Liver (tissue), 9 donors: ENCODE data around the gene CSMD2. TPM values are rescaled to one million over a fixed set of nuclear protein-coding genes. Genes with fewer than 3 reads are reported as not detected.

ENCODE experiments used
- DNase-seq: peaks from one replicate; pipeline ENCODE4 v3.0.0-alpha.2; 2017; ENCODE audit warnings: low spot score
- H3K27ac ChIP-seq, 2 donors: one replicate each; pipeline ENCODE4 v1.7.0; 2013; ENCODE audit warnings: inconsistent platforms in 2 of 2, low read length in 2 of 2, control low read depth in 1 of 2, low read depth in 1 of 2, mild to moderate bottlenecking in 1 of 2
- H3K27me3 ChIP-seq, 4 donors: one replicate each; pipeline versions ENCODE4 v1.6.1 to v1.7.0; 2013; ENCODE audit warnings: low read length in 3 of 4, inconsistent platforms in 1 of 4, mild to moderate bottlenecking in 1 of 4, moderate library complexity in 1 of 4; ENCODE audit not compliant: control insufficient read depth in 4 of 4, insufficient read depth in 4 of 4
- H3K36me3 ChIP-seq, 4 donors: one replicate each; pipeline versions ENCODE4 v1.6.1 to v1.7.0; 2013; ENCODE audit warnings: low read length in 3 of 4, mild to moderate bottlenecking in 3 of 4, low read depth in 1 of 4, moderate library complexity in 1 of 4; ENCODE audit not compliant: control insufficient read depth in 4 of 4, insufficient read depth in 3 of 4
- H3K4me1 ChIP-seq, 4 donors: one replicate each; pipeline versions ENCODE4 v1.6.1 to v1.7.0; 2013; ENCODE audit warnings: low read length in 3 of 4, mild to moderate bottlenecking in 3 of 4, moderate library complexity in 1 of 4; ENCODE audit not compliant: control insufficient read depth in 4 of 4, insufficient read depth in 4 of 4
- H3K4me3 ChIP-seq, 3 donors: one replicate each; pipeline versions ENCODE4 v1.6.1 to v1.7.0; 2013; ENCODE audit warnings: low read length in 3 of 3, control low read depth in 1 of 3, low read depth in 1 of 3, mild to moderate bottlenecking in 1 of 3
- H3K9ac ChIP-seq, 2 donors: one replicate each; pipeline ENCODE4 v1.7.0; 2013; ENCODE audit warnings: low read length in 2 of 2, mild to moderate bottlenecking in 2 of 2, moderate library complexity in 2 of 2, control low read depth in 1 of 2, low read depth in 1 of 2
- H3K9me3 ChIP-seq, 4 donors: one replicate each; pipeline versions ENCODE4 v1.6.1 to v1.7.0; 2013; ENCODE audit warnings: low read length in 3 of 4; ENCODE audit not compliant: control insufficient read depth in 4 of 4
- EGR1 ChIP-seq, 2 donors: IDR thresholded peaks; 2 replicates each; pipeline ENCODE4 v1.6.1; 2016 to 2018; ENCODE audit warnings: antibody characterized with exemption in 2 of 2, low read depth in 2 of 2
- FOXA1 ChIP-seq: IDR thresholded peaks from 2 replicates; pipeline ENCODE4 v1.6.1; 2016; ENCODE audit warnings: antibody characterized with exemption
- FOXA2 ChIP-seq: IDR thresholded peaks from 2 replicates; pipeline ENCODE4 v1.6.1; 2016; ENCODE audit warnings: antibody characterized with exemption
- HNF4A ChIP-seq, 2 donors: conservative IDR thresholded peaks; 2 replicates each; pipeline ENCODE4 v1.6.1; 2016; ENCODE audit warnings: antibody characterized with exemption in 2 of 2, mild to moderate bottlenecking in 2 of 2
- NR2F2 ChIP-seq: IDR thresholded peaks from 2 replicates; pipeline ENCODE4 v1.6.1; 2016; ENCODE audit warnings: antibody characterized with exemption
- RAD21 ChIP-seq, 2 donors: IDR thresholded peaks; 2 replicates each; pipeline ENCODE4 v1.6.1; 2016; ENCODE audit warnings: antibody characterized with exemption in 2 of 2, mild to moderate bottlenecking in 2 of 2
- SP1 ChIP-seq: IDR thresholded peaks from 2 replicates; pipeline ENCODE4 v1.6.1; 2018; ENCODE audit warnings: antibody characterized with exemption, mild to moderate bottlenecking
- TAF1 ChIP-seq: conservative IDR thresholded peaks from 2 replicates; pipeline ENCODE4 v1.6.1; 2016; ENCODE audit warnings: antibody characterized with exemption, mild to moderate bottlenecking
- WGBS: extraction: QIAGEN DNeasy Blood & Tissue Kit; methylation state at CpG from one replicate; pipeline ENCODE4 v1.1.7; 2013; 5-methylcytosine and 5-hydroxymethylcytosine counted together
- polyA plus RNA-seq, 2 donors: library from polyadenylated mRNA; stranded (reverse) in 1 of 2; unstranded in 1 of 2; fragments of 200-250 nt in 1 of 2; fragments of >200 nt in 1 of 2; fragmentation: Nextera tagmentation in 1 of 2; extraction: Ambion mirVana in 1 of 2; gene quantifications; one replicate each; pipeline versions ENCODE4 v1.2.1 to v1.2.3, GENCODE V29; 2013 to 2015
- total RNA-seq, 2 donors: library from RNA; depleted of rRNA; stranded (reverse); fragments of >200 nt; gene quantifications; one replicate each; pipeline ENCODE4 v1.2.3, GENCODE V29; 2014
- TF ChIP-seq, protein P1 (sequence below): IDR thresholded peaks from 2 replicates; pipeline ENCODE4 v1.6.1; 2016; ENCODE audit warnings: antibody characterized with exemption
- TF ChIP-seq, protein P2 (sequence below): IDR thresholded peaks from 2 replicates; pipeline ENCODE4 v1.6.1; 2016; ENCODE audit warnings: antibody characterized with exemption, mild to moderate bottlenecking
- TF ChIP-seq, protein P3 (sequence below): fragments of 150-350 bp; IDR thresholded peaks from 2 replicates; pipeline ENCODE4 v1.5.1; 2017; ENCODE audit warnings: improper control_type of control experiment, low read depth, low read length; ENCODE audit not compliant: missing input control
- donor health status: healthy.
- donor health status: healthy.
- donor health status: healthy.
- donor health status: healthy.
- donor health status: healthy.

Gene CSMD2
- total and polyA plus RNA-seq, 4 donors: 0.08 to 0.09 TPM; not detected in 2

DNA sequence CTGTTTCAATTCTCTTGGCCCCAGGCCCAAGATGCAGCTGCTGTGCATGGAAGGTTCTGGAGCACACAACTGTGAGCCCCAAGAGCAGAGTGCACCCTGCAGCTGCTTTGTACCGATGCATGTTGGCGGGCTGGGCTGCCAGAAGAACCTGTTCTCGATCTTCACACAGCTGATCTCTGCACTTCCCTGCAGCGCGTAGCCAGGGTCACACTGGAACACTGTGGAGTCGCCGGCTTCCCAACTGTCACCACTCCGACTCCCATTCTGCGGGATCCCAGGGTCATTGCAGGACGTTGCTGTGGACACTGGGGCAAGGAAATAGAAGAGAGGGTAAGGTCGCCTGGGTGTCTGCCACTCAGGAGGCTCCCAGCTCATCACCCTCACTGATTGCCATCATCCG lies 507.2 kb downstream of the CSMD2 start (continued):
- TF ChIP-seq, protein P1, sequence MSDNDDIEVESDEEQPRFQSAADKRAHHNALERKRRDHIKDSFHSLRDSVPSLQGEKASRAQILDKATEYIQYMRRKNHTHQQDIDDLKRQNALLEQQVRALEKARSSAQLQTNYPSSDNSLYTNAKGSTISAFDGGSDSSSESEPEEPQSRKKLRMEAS: no peak
- TF ChIP-seq TAF1: no peak
- no peak for TF ChIP-seq EGR1 (IDR thresholded peaks at IDR 0.05; ENCODE audit: low read depth in 2 of 2)
- TF ChIP-seq NR2F2: no peak

DNA sequence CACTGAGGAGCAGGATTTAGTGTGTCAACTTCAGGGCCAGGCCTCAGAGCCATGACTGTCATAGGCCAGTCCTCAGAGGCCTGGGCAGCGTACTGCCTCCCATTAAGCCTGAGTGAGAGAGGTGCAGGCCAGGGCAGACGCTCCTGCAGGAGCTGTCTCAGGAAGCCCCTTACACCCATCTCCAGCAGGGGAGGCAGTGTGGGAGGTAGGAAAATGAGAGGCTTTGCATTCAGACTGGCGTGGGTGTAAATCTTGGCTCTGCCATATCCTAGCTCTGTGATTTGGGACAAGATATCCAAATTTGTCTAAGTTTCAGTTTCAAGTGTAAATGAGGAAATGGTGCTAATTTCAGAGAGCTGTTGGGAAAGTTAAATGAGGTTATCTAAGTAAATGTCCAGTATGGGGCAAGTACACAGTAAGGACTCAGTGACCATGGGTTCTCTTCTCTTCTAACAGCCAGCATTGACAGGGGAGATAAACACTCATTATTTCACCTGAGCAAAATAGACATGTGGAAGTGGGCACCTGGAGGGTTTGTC lies 508.5 kb downstream of the CSMD2 start:
- DNase-seq: no peak
- Histone ChIP-seq H3K27me3 (no peaks in the 10 kb centered on the region), H3K27ac (no peak overlapping the region), H3K4me1 (no peaks in the 10 kb centered on the region), H3K36me3 (no peaks in the 10 kb centered on the region), H3K9me3 (no peaks in the 10 kb centered on the region), H3K4me3 (no peak overlapping the region), H3K9ac (no peak overlapping the region)
- no peak for TF ChIP-seq SP1
- WGBS: 91% methylated on average over 3 of the region's 3 CpGs

DNA sequence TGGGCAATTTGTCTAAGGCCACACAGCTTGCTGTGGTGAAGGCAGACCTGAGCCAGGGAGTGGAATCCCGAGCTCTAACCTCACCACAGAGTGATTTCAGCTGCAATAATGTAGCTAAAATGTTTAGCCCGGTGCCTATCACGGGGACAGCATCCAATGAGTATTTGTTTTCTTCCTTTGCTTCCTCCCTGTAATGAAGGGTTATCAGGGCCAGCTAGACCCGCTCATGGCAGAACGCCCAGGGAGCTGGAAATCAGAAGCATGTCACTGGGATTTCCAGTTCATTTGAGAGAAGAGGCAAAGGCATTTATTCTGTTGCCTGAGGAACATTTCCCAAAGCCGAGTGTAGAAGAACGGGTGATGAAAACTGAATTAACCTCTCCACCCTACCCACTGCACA lies 509.5 kb downstream of the CSMD2 start:
- Histone ChIP-seq H3K4me1 (no peaks in the 10 kb centered on the region), H3K36me3 (no peaks in the 10 kb centered on the region), H3K4me3 (no peak overlapping the region), H3K9ac (no peak overlapping the region), H3K27me3 (no peaks in the 10 kb centered on the region), H3K27ac (no peak overlapping the region), H3K9me3 (no peaks in the 10 kb centered on the region)
- WGBS: 66% methylated on average over 7 of the region's 7 CpGs
- no peak for DNase-seq
- TF ChIP-seq TAF1: no peak
- TF ChIP-seq, protein P2, sequence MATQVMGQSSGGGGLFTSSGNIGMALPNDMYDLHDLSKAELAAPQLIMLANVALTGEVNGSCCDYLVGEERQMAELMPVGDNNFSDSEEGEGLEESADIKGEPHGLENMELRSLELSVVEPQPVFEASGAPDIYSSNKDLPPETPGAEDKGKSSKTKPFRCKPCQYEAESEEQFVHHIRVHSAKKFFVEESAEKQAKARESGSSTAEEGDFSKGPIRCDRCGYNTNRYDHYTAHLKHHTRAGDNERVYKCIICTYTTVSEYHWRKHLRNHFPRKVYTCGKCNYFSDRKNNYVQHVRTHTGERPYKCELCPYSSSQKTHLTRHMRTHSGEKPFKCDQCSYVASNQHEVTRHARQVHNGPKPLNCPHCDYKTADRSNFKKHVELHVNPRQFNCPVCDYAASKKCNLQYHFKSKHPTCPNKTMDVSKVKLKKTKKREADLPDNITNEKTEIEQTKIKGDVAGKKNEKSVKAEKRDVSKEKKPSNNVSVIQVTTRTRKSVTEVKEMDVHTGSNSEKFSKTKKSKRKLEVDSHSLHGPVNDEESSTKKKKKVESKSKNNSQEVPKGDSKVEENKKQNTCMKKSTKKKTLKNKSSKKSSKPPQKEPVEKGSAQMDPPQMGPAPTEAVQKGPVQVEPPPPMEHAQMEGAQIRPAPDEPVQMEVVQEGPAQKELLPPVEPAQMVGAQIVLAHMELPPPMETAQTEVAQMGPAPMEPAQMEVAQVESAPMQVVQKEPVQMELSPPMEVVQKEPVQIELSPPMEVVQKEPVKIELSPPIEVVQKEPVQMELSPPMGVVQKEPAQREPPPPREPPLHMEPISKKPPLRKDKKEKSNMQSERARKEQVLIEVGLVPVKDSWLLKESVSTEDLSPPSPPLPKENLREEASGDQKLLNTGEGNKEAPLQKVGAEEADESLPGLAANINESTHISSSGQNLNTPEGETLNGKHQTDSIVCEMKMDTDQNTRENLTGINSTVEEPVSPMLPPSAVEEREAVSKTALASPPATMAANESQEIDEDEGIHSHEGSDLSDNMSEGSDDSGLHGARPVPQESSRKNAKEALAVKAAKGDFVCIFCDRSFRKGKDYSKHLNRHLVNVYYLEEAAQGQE: no peak
- no peak for TF ChIP-seq FOXA2
- TF ChIP-seq, protein P1: no peak
- no peak for TF ChIP-seq HNF4A (conservative IDR thresholded peaks at IDR 0.05)
- TF ChIP-seq NR2F2: peak; percentile 64
- TF ChIP-seq, protein P3, sequence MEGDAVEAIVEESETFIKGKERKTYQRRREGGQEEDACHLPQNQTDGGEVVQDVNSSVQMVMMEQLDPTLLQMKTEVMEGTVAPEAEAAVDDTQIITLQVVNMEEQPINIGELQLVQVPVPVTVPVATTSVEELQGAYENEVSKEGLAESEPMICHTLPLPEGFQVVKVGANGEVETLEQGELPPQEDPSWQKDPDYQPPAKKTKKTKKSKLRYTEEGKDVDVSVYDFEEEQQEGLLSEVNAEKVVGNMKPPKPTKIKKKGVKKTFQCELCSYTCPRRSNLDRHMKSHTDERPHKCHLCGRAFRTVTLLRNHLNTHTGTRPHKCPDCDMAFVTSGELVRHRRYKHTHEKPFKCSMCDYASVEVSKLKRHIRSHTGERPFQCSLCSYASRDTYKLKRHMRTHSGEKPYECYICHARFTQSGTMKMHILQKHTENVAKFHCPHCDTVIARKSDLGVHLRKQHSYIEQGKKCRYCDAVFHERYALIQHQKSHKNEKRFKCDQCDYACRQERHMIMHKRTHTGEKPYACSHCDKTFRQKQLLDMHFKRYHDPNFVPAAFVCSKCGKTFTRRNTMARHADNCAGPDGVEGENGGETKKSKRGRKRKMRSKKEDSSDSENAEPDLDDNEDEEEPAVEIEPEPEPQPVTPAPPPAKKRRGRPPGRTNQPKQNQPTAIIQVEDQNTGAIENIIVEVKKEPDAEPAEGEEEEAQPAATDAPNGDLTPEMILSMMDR: no peak
- no peak for TF ChIP-seq RAD21 (IDR thresholded peaks at IDR 0.05)
- no peak for TF ChIP-seq FOXA1
